Naive thymus-derived CD8-positive, alpha-beta T cell (primary cell): ENCODE results near the gene KRT84. TPM values are rescaled to one million over a fixed set of nuclear protein-coding genes. Genes with fewer than 3 reads are reported as not detected.

ENCODE experiments used
- ATAC-seq, 2 donors: fragments of 150-1000 bp; cut with Tn5 transposase in 1 of 2; sonication (Bioruptor Pico), chemical (Tn5 transposase) in 1 of 2; 1 replicate in 1 of 2; 2 replicates in 1 of 2; pipeline ENCODE4 v1.10.0; 2021; ENCODE audit warnings: mild to moderate bottlenecking in 2 of 2, moderate library complexity in 2 of 2
- POLR2A ChIA-PET: fragments of 350-600 bp; sonication (Branson Sonifier 250); formaldehyde crosslinking; loops from one replicate; lab custom pipeline; 2021; ENCODE audit warnings: antibody characterized with exemption; lab: Charles Lee
- DNase-seq, 10 donors: peaks; one replicate each; pipeline versions ENCODE4 v3.0.0 to v3.0.0-alpha.2; 2020 to 2022
- H3K27ac Mint-ChIP-seq, 10 donors: one replicate each; pipeline ENCODE4 v1.8.0; 2020 to 2022; ENCODE audit warnings: mild to moderate bottlenecking in 10 of 10, mixed read lengths in 10 of 10, moderate library complexity in 4 of 10, inconsistent platforms in 1 of 10
- H3K27me3 Mint-ChIP-seq, 5 donors: one replicate each; pipeline ENCODE4 v1.8.0; 2021 to 2022; ENCODE audit warnings: mixed read lengths in 5 of 5
- H3K36me3 Mint-ChIP-seq, 3 donors: one replicate each; pipeline ENCODE4 v1.8.0; 2020 to 2022; ENCODE audit warnings: mixed read lengths in 3 of 3, mild to moderate bottlenecking in 2 of 3, inconsistent platforms in 1 of 3
- H3K4me1 Mint-ChIP-seq, 4 donors: one replicate each; pipeline ENCODE4 v1.8.0; 2021 to 2022; ENCODE audit warnings: mixed read lengths in 4 of 4
- H3K4me3 Mint-ChIP-seq, 10 donors: one replicate each; pipeline ENCODE4 v1.8.0; 2020 to 2022; ENCODE audit warnings: mild to moderate bottlenecking in 10 of 10, mixed read lengths in 10 of 10, moderate library complexity in 6 of 10, inconsistent platforms in 1 of 10
- H3K9me3 Mint-ChIP-seq, 9 donors: one replicate each; pipeline ENCODE4 v1.8.0; 2020 to 2022; ENCODE audit warnings: mixed read lengths in 9 of 9, mild to moderate bottlenecking in 3 of 9, inconsistent platforms in 1 of 9, moderate library complexity in 1 of 9
- polyA plus RNA-seq, 3 donors: library from polyadenylated mRNA; unstranded; fragments of 300-500 nt; fragmentation: Illumina TruSeq; gene quantifications; one replicate each; pipeline ENCODE4 v1.2.3, GENCODE V29; 2021
- total RNA-seq, 8 experiments: library from RNA in 2 of 8; stranded (reverse) in 2 of 8; gene quantifications; one replicate each; pipeline ENCODE4 v1.2.3 and lab custom pipeline; 2021 to 2026

Gene KRT84
- total and polyA plus RNA-seq, 5 experiments from 2014 or later, result not detected

- POLR2A ChIA-PET, result interaction anchor here (1.0 kb wide), 1 partner anchor 9 kb away, joined by 4 read pairs; no protein-coding TSS in a partner anchor
- Mint-ChIP-seq H3K36me3 (no peaks in the 10 kb centered on the region), H3K27ac (no peak overlapping the region), H3K4me1 (peaks cover 0 to 7% (median 0%) of the 10 kb centered on the region in 4 donors), H3K4me3 (no peak overlapping the region), H3K9me3 (peaks cover 0 to 3% (median 0%) of the 10 kb centered on the region in 9 donors), H3K27me3 (peaks cover 0 to 16% (median 7%) of the 10 kb centered on the region in 5 donors)
- DNase-seq (peak in 1 of 10 donors; percentile 41), ATAC-seq (no peak)
These were observed 42.5 kb downstream of the KRT84 start for GRCh38 chr12:52342781-52343490.

- POLR2A ChIA-PET, result no interaction called here
- peaks cover 0 to 16% (median 7%) of the 10 kb centered on the region in 5 donors for H3K27me3 Mint-ChIP-seq
- DNase-seq, result peak in 1 of 10 donors; percentile 42
- peaks cover 0 to 9% (median 0%) of the 10 kb centered on the region in 3 donors for H3K36me3 Mint-ChIP-seq
- no peak overlapping the region for H3K4me3 Mint-ChIP-seq
- H3K27ac Mint-ChIP-seq, result no peak overlapping the region
- H3K9me3 Mint-ChIP-seq, result peaks cover 0 to 14% (median 5%) of the 10 kb centered on the region in 9 donors
- H3K4me1 Mint-ChIP-seq, result peaks cover 0 to 7% (median 0%) of the 10 kb centered on the region in 4 donors
- no peak for ATAC-seq
These were observed 44.3 kb downstream of the KRT84 start for GRCh38 chr12:52341066-52341580.

- Mint-ChIP-seq H3K27ac (no peak overlapping the region), H3K4me3 (no peak overlapping the region), H3K9me3 (peaks cover 0 to 16% (median 9%) of the 10 kb centered on the region in 9 donors), H3K4me1 (peaks cover 0 to 4% (median 0%) of the 10 kb centered on the region in 4 donors), H3K36me3 (peaks cover 0 to 9% (median 0%) of the 10 kb centered on the region in 3 donors), H3K27me3 (peaks cover 3 to 20% (median 10%) of the 10 kb centered on the region in 5 donors)
- ATAC-seq (no peak), DNase-seq (peak in 1 of 10 donors; percentile 23)
- POLR2A ChIA-PET, result interaction anchor here (1.6 kb wide), 1 partner anchor 11 kb away, joined by 4 read pairs; no protein-coding TSS in a partner anchor
These were observed 47.1 kb downstream of the KRT84 start for GRCh38 chr12:52338241-52338960.

- ATAC-seq (no peak), DNase-seq (no peak)
- H3K4me1 Mint-ChIP-seq, result peaks cover 0 to 4% (median 0%) of the 10 kb centered on the region in 4 donors
- POLR2A ChIA-PET, result no interaction called here
- H3K36me3 Mint-ChIP-seq, result peaks cover 0 to 9% (median 0%) of the 10 kb centered on the region in 3 donors
- H3K27me3 Mint-ChIP-seq, result peaks cover 3 to 27% (median 10%) of the 10 kb centered on the region in 5 donors
- H3K9me3 Mint-ChIP-seq, result peaks cover 0 to 16% (median 9%) of the 10 kb centered on the region in 9 donors
- H3K27ac Mint-ChIP-seq, result no peak overlapping the region
- no peak overlapping the region for H3K4me3 Mint-ChIP-seq
These were observed 48.4 kb downstream of the KRT84 start for GRCh38 chr12:52337054-52337453.

- DNase-seq (no peak), ATAC-seq (no peak)
- H3K9me3 Mint-ChIP-seq, result peaks cover 0 to 16% (median 9%) of the 10 kb centered on the region in 9 donors
- POLR2A ChIA-PET, result no interaction called here
- H3K4me3 Mint-ChIP-seq, result no peak overlapping the region
- peaks cover 3 to 31% (median 9%) of the 10 kb centered on the region in 5 donors for H3K27me3 Mint-ChIP-seq
- H3K27ac Mint-ChIP-seq, result no peak overlapping the region
- H3K4me1 Mint-ChIP-seq, result peaks cover 0 to 4% (median 0%) of the 10 kb centered on the region in 4 donors
- H3K36me3 Mint-ChIP-seq, result peaks cover 0 to 9% (median 0%) of the 10 kb centered on the region in 3 donors
These were observed 48.8 kb downstream of the KRT84 start for GRCh38 chr12:52336641-52337040.

- H3K27me3 Mint-ChIP-seq, result peaks cover 3 to 33% (median 11%) of the 10 kb centered on the region in 5 donors
- ATAC-seq (no peak), DNase-seq (peak in 1 of 10 donors; percentile 40)
- H3K4me1 Mint-ChIP-seq, result peaks cover 0 to 4% (median 0%) of the 10 kb centered on the region in 4 donors
- POLR2A ChIA-PET, result no interaction called here
- peaks cover 0 to 9% (median 0%) of the 10 kb centered on the region in 3 donors for H3K36me3 Mint-ChIP-seq
- no peak overlapping the region for H3K4me3 Mint-ChIP-seq
- H3K9me3 Mint-ChIP-seq, result peaks cover 0 to 16% (median 9%) of the 10 kb centered on the region in 9 donors
- H3K27ac Mint-ChIP-seq, result no peak overlapping the region
These were observed 49.7 kb downstream of the KRT84 start for GRCh38 chr12:52335598-52336262.

- Mint-ChIP-seq H3K27ac (no peak overlapping the region), H3K36me3 (peaks cover 0 to 9% (median 0%) of the 10 kb centered on the region in 3 donors), H3K4me1 (peaks cover 0 to 3% (median 0%) of the 10 kb centered on the region in 4 donors), H3K27me3 (peaks cover 3 to 27% (median 11%) of the 10 kb centered on the region in 5 donors), H3K9me3 (peaks cover 0 to 16% (median 9%) of the 10 kb centered on the region in 9 donors), H3K4me3 (no peak overlapping the region)
- no peak for ATAC-seq
- POLR2A ChIA-PET, result no interaction called here
- no peak for DNase-seq
These were observed 51.3 kb downstream of the KRT84 start for GRCh38 chr12:52334185-52334584.

- POLR2A ChIA-PET, result no interaction called here
- Mint-ChIP-seq H3K27ac (no peak overlapping the region), H3K4me3 (no peak overlapping the region), H3K9me3 (peaks cover 0 to 16% (median 9%) of the 10 kb centered on the region in 9 donors), H3K36me3 (peaks cover 0 to 9% (median 0%) of the 10 kb centered on the region in 3 donors), H3K4me1 (peaks cover 0 to 2% (median 0%) of the 10 kb centered on the region in 4 donors), H3K27me3 (peaks cover 3 to 18% (median 11%) of the 10 kb centered on the region in 5 donors)
- DNase-seq (peak in 1 of 10 donors; percentile 19), ATAC-seq (no peak)
These were observed 52.1 kb downstream of the KRT84 start for GRCh38 chr12:52333321-52333720.

- POLR2A ChIA-PET, result no interaction called here
- DNase-seq, result peak in 1 of 10 donors; percentile 27
- Mint-ChIP-seq H3K4me1 (peaks cover 4 to 5% (median 4%) of the 10 kb centered on the region in 4 donors), H3K9me3 (peaks cover 0 to 16% (median 9%) of the 10 kb centered on the region in 9 donors), H3K36me3 (peaks cover 0 to 9% (median 0%) of the 10 kb centered on the region in 3 donors), H3K27ac (peak overlapping the region in 1 of 10 donors; percentile 1), H3K4me3 (no peak overlapping the region), H3K27me3 (peaks cover 3 to 19% (median 14%) of the 10 kb centered on the region in 5 donors)
- ATAC-seq, result no peak
These were observed 53.1 kb downstream of the KRT84 start for GRCh38 chr12:52332381-52332780.

- POLR2A ChIA-PET, result no interaction called here
- Mint-ChIP-seq H3K27me3 (peaks cover 3 to 20% (median 15%) of the 10 kb centered on the region in 5 donors), H3K27ac (no peak overlapping the region), H3K9me3 (peaks cover 0 to 11% (median 6%) of the 10 kb centered on the region in 9 donors), H3K4me3 (no peak overlapping the region), H3K4me1 (peaks cover 6 to 9% (median 7%) of the 10 kb centered on the region in 4 donors), H3K36me3 (peaks cover 0 to 4% (median 0%) of the 10 kb centered on the region in 3 donors)
- ATAC-seq (no peak), DNase-seq (no peak)
These were observed 53.6 kb downstream of the KRT84 start for GRCh38 chr12:52331833-52332232.

GRCh38 chr12:52331039-52331438 is 54.4 kb downstream of the KRT84 start:
- no peaks in the 10 kb centered on the region for H3K36me3 Mint-ChIP-seq
- H3K27me3 Mint-ChIP-seq, result peaks cover 3 to 20% (median 17%) of the 10 kb centered on the region in 5 donors
- H3K27ac Mint-ChIP-seq, result no peak overlapping the region
- H3K4me3 Mint-ChIP-seq, result no peak overlapping the region
- H3K4me1 Mint-ChIP-seq, result peaks cover 6 to 9% (median 7%) of the 10 kb centered on the region in 4 donors
- ATAC-seq (no peak), DNase-seq (peak in 1 of 10 donors; percentile 4)
- H3K9me3 Mint-ChIP-seq, result peaks cover 0 to 5% (median 0%) of the 10 kb centered on the region in 9 donors
- POLR2A ChIA-PET, result no interaction called here
